ENCODE results near the gene EDC3.
"Not testable (repeated sequence)": the region's sequence is repeated elsewhere in the genome, so short reads cannot be mapped to it uniquely, and the experiment has no call there.

GRCh38 chr15:74728699-74729098 lies 32.9 kb upstream of the EDC3 start:
- not testable (repeated sequence) for TF ChIP-seq REST (IDR thresholded peaks at IDR 0.05); CTCF (IDR thresholded peaks at IDR 0.05); CHD4 (IDR thresholded peaks at IDR 0.05; ENCODE audit: borderline replicate concordance); POLR2A (IDR thresholded peaks at IDR 0.05; ENCODE audit: low read length); HEYL (CRISPR knock-in tag; IDR thresholded peaks at IDR 0.05); RCOR1 (IDR thresholded peaks at IDR 0.05; ENCODE audit: low read depth, low read length); MYC (IDR thresholded peaks at IDR 0.05; ENCODE audit: borderline replicate concordance, low read length); KDM1A (IDR thresholded peaks at IDR 0.05; ENCODE audit: low read depth)
- TF ChIP-seq, protein P1, sequence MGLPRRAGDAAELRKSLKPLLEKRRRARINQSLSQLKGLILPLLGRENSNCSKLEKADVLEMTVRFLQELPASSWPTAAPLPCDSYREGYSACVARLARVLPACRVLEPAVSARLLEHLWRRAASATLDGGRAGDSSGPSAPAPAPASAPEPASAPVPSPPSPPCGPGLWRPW (IDR thresholded peaks at IDR 0.05): not testable (repeated sequence)

Data from A549 (cell line).